LoVo (cell line): Measurements from ENCODE around the gene SEC22B.
"Not testable (repeated sequence)": the region's sequence is repeated elsewhere in the genome, so short reads cannot be mapped to it uniquely, and the experiment has no call there.

Source experiments
- DNase-seq: peaks from one replicate; pipeline ENCODE4 v3.0.0-alpha.2; 2016; ENCODE audit warnings: low spot score

Gene SEC22B

GRCh38 chr1:120116094-120116493, 60.2 kb downstream of the SEC22B start:
- not testable (repeated sequence) for DNase-seq

- DNase-seq = not testable (repeated sequence)
Observed at GRCh38 chr1:120113134-120113533, 63.2 kb downstream of the SEC22B start.

- not testable (repeated sequence) for DNase-seq
Observed at GRCh38 chr1:120112212-120112611, 64.1 kb downstream of the SEC22B start.

- DNase-seq = not testable (repeated sequence)
Observed at GRCh38 chr1:120111771-120112170, 64.5 kb downstream of the SEC22B start.

- DNase-seq = not testable (repeated sequence)
Observed at GRCh38 chr1:120111008-120111407, 65.3 kb downstream of the SEC22B start.

GRCh38 chr1:120109656-120110055, 66.7 kb downstream of the SEC22B start:
- DNase-seq = not testable (repeated sequence)

GRCh38 chr1:120109180-120109579, 67.1 kb downstream of the SEC22B start:
- DNase-seq = not testable (repeated sequence)

- not testable (repeated sequence) for DNase-seq
Observed at GRCh38 chr1:120105288-120105687, 71.0 kb downstream of the SEC22B start.

- DNase-seq = not testable (repeated sequence)
Observed at GRCh38 chr1:120103768-120104167, 72.6 kb downstream of the SEC22B start.

- DNase-seq = not testable (repeated sequence)
Observed at GRCh38 chr1:120101593-120101992, 74.7 kb downstream of the SEC22B start.
